ENCODE results near the gene RUVBL2. TPM values are rescaled to one million over a fixed set of nuclear protein-coding genes. Genes with fewer than 3 reads are reported as not detected.

Gene RUVBL2
- total and polyA plus RNA-seq, 2 donors (not counting 3 experiments of a cell fraction or from before 2014, with no cell fraction given) = 115 to 185 TPM

GRCh38 chr19:49004133-49004532 is 10.4 kb downstream of the RUVBL2 start:
- Histone ChIP-seq H3K36me3 (ENCODE audit: control insufficient read depth in 2 of 2, extremely low read depth in 1 of 2, insufficient read depth in 2 of 2, low read length in 2 of 2) (peaks cover 8 to 23% of the 10 kb centered on the region in 2 experiments), H3K27me3 (ENCODE audit: control insufficient read depth in 2 of 2, insufficient read depth in 2 of 2, low read length in 2 of 2) (no peaks in the 10 kb centered on the region), H3K9ac (replicated peaks; ENCODE audit: extremely low read depth, insufficient read depth, low read length) (no peak overlapping the region), H3K27ac (ENCODE audit: insufficient read depth, low read depth, low read length) (no peak overlapping the region), H4K20me1 (replicated peaks; ENCODE audit: control insufficient read depth, extremely low read depth, insufficient read depth, low read length) (no peaks in the 10 kb centered on the region), H3K79me2 (ENCODE audit: control insufficient read depth, insufficient read depth, low read length) (peaks cover 3% of the 10 kb centered on the region), H3K4me3 (replicated peaks in 1 of 3; ENCODE audit: insufficient read depth in 1 of 3, low read depth in 1 of 3, low read length in 3 of 3) (no peak overlapping the region), H2AFZ (ENCODE audit: low read depth, low read length) (no peak overlapping the region), H3K9me3 (replicated peaks; ENCODE audit: control insufficient read depth, insufficient read depth, low read length) (no peaks in the 10 kb centered on the region), H3K4me1 (ENCODE audit: control insufficient read depth, extremely low read depth, insufficient read depth, low read length) (no peaks in the 10 kb centered on the region), H3K9me1 (replicated peaks; ENCODE audit: control insufficient read depth, extremely low read depth, insufficient read depth, low read length) (no peaks in the 10 kb centered on the region), H3K4me2 (ENCODE audit: insufficient read depth, low read length) (no peak overlapping the region)
- ChIA-PET CTCF (interaction anchor here (0.6 to 1.0 kb wide), 2 partner anchors 13 to 171 kb away, joined by 3 to 4 read pairs; no protein-coding TSS in a partner anchor), POLR2A (no interaction called here)
- DNase-seq (ENCODE audit: low read depth, low spot score) (no peak), FAIRE-seq (no peak)
- dilution Hi-C loops (cut with MboI; ENCODE audit: extremely low pct_ligation_motif_present, low sequenced_read_pairs) = no loop called here
- intact Hi-C loops (cut with micrococcal nuclease) = no loop called here
- no TSS peak for BruUV-seq (replicated peaks)
- no peak for TF ChIP-seq POLR2A (IDR thresholded peaks at IDR 0.05; ENCODE audit: low read depth, low read length)

- POLR2A ChIA-PET = no interaction called here
- CTCF ChIA-PET = interaction anchor here (1.8 kb wide), 1 partner anchor 13 kb away, joined by 4 read pairs; no protein-coding TSS in a partner anchor
- Histone ChIP-seq H3K9me3 (replicated peaks; ENCODE audit: control insufficient read depth, insufficient read depth, low read length) (no peaks in the 10 kb centered on the region), H3K4me1 (ENCODE audit: control insufficient read depth, extremely low read depth, insufficient read depth, low read length) (no peaks in the 10 kb centered on the region), H3K4me3 (replicated peaks in 1 of 3; ENCODE audit: insufficient read depth in 1 of 3, low read depth in 1 of 3, low read length in 3 of 3) (no peak overlapping the region), H3K9me1 (replicated peaks; ENCODE audit: control insufficient read depth, extremely low read depth, insufficient read depth, low read length) (no peaks in the 10 kb centered on the region), H3K27ac (ENCODE audit: insufficient read depth, low read depth, low read length) (no peak overlapping the region), H3K4me2 (ENCODE audit: insufficient read depth, low read length) (no peak overlapping the region), H2AFZ (ENCODE audit: low read depth, low read length) (no peak overlapping the region), H3K27me3 (ENCODE audit: control insufficient read depth in 2 of 2, insufficient read depth in 2 of 2, low read length in 2 of 2) (no peaks in the 10 kb centered on the region), H4K20me1 (replicated peaks; ENCODE audit: control insufficient read depth, extremely low read depth, insufficient read depth, low read length) (no peaks in the 10 kb centered on the region), H3K79me2 (ENCODE audit: control insufficient read depth, insufficient read depth, low read length) (peaks cover 1% of the 10 kb centered on the region), H3K36me3 (ENCODE audit: control insufficient read depth in 2 of 2, extremely low read depth in 1 of 2, insufficient read depth in 2 of 2, low read length in 2 of 2) (peaks cover 8 to 28% of the 10 kb centered on the region in 2 experiments), H3K9ac (replicated peaks; ENCODE audit: extremely low read depth, insufficient read depth, low read length) (no peak overlapping the region)
- BruUV-seq (replicated peaks) = no TSS peak
- intact Hi-C loops (cut with micrococcal nuclease) (no loop called here), dilution Hi-C loops (cut with MboI; ENCODE audit: extremely low pct_ligation_motif_present, low sequenced_read_pairs) (no loop called here)
- no peak for FAIRE-seq
- no peak for DNase-seq (ENCODE audit: low read depth, low spot score)
- TF ChIP-seq GATA2 (IDR thresholded peaks at IDR 0.05; ENCODE audit: insufficient read depth, insufficient read length, low read depth, low read length) (no peak), EZH2 (IDR thresholded peaks at IDR 0.05; ENCODE audit: borderline replicate concordance, low read depth, low read length, severe bottlenecking) (no peak), POLR2A (IDR thresholded peaks at IDR 0.05; ENCODE audit: low read depth, low read length) (no peak), FOS (IDR thresholded peaks at IDR 0.05; ENCODE audit: borderline replicate concordance, insufficient read depth, low read length) (no peak), MAX (IDR thresholded peaks at IDR 0.05; ENCODE audit: insufficient read depth, insufficient read length) (no peak), POLR2AphosphoS5 (IDR thresholded peaks at IDR 0.05; ENCODE audit: insufficient read depth, low read depth, low read length) (no peak), JUN (IDR thresholded peaks at IDR 0.05; ENCODE audit: borderline replicate concordance, insufficient read depth, insufficient read length, low read depth) (no peak), MYC (IDR thresholded peaks at IDR 0.05; ENCODE audit: low read depth, low read length) (no peak), CTCF (IDR thresholded peaks at IDR 0.05; ENCODE audit: extremely low read depth in 1 of 2, insufficient read depth in 1 of 2, low read depth in 1 of 2, low read length in 2 of 2) (no peak)
Observed at GRCh38 chr19:49004964-49005614, 11.4 kb downstream of the RUVBL2 start.
